SK-N-SH treated with all-trans-retinoic acid at 6 μM for 48 hours (cell line): ENCODE results near the gene SERPINE1.

ENCODE experiments used
- ATAC-seq: fragments of 200-7000 bp; cut with Tn5 transposase; 3 replicates; pipeline ENCODE4 v1.9.1; 2020; ENCODE audit warnings: mild to moderate bottlenecking, moderate library complexity
- ARNTL ChIP-seq: fragments of 450-650 bp; formaldehyde crosslinking; IDR thresholded peaks from 2 replicates; pipeline ENCODE4 v1.5.0; 2020; ENCODE audit warnings: low read depth, mild to moderate bottlenecking, moderate library complexity, borderline replicate concordance
- BACH2 ChIP-seq: fragments of 250-450 bp; sonication (Bioruptor Pico); IDR thresholded peaks from 2 replicates; pipeline ENCODE4 v1.9.0; 2021; ENCODE audit warnings: mild to moderate bottlenecking, borderline replicate concordance
- CREB5 ChIP-seq: fragments of 250-450 bp; sonication (Bioruptor Pico); IDR thresholded peaks from 2 replicates; pipeline ENCODE4 v1.5.1; 2020; ENCODE audit warnings: low read depth, mild to moderate bottlenecking, moderate library complexity
- CSDC2 ChIP-seq: fragments of 250-450 bp; sonication (Bioruptor Pico); IDR thresholded peaks from 2 replicates; pipeline ENCODE4 v1.5.0; 2020; ENCODE audit warnings: mild to moderate bottlenecking, moderate library complexity
- CSRNP3 ChIP-seq: fragments of 250-450 bp; sonication (Bioruptor Pico); IDR thresholded peaks from 2 replicates; pipeline ENCODE4 v1.5.1; 2021; ENCODE audit warnings: mild to moderate bottlenecking, moderate library complexity
- ESRRG ChIP-seq: fragments of 250-450 bp; sonication (Bioruptor Pico); IDR thresholded peaks from 2 replicates; pipeline ENCODE4 v1.6.1; 2021; ENCODE audit warnings: mild to moderate bottlenecking
- GLIS3 ChIP-seq: fragments of 250-450 bp; sonication (Bioruptor Pico); IDR thresholded peaks from 2 replicates; pipeline ENCODE4 v1.5.0; 2020; ENCODE audit warnings: mild to moderate bottlenecking, moderate library complexity
- ISL1 ChIP-seq: fragments of 250-450 bp; sonication (Bioruptor Pico); IDR thresholded peaks from 2 replicates; pipeline ENCODE4 v2.1.2; 2022; ENCODE audit warnings: mild to moderate bottlenecking, moderate library complexity
- PATZ1 ChIP-seq: fragments of 250-450 bp; sonication (Bioruptor Pico); IDR thresholded peaks from 2 replicates; pipeline ENCODE4 v1.8.0; 2020; ENCODE audit warnings: mild to moderate bottlenecking, moderate library complexity, borderline replicate concordance
- POU6F1 ChIP-seq: fragments of 250-450 bp; sonication (Bioruptor Pico); IDR thresholded peaks from 2 replicates; pipeline ENCODE4 v1.8.0; 2021; ENCODE audit warnings: low read depth, mild to moderate bottlenecking, moderate library complexity, borderline replicate concordance
- PPARA ChIP-seq: fragments of 250-450 bp; sonication (Bioruptor Pico); IDR thresholded peaks from 2 replicates; pipeline ENCODE4 v1.5.0; 2020; ENCODE audit warnings: mild to moderate bottlenecking, borderline replicate concordance
- SNAI2 ChIP-seq: fragments of 250-450 bp; sonication (Bioruptor Pico); IDR thresholded peaks from 2 replicates; pipeline ENCODE4 v1.5.0; 2020; ENCODE audit warnings: mild to moderate bottlenecking, moderate library complexity
- TCF4 ChIP-seq: fragments of 250-450 bp; sonication (Bioruptor Pico); IDR thresholded peaks from 2 replicates; pipeline ENCODE4 v1.8.0; 2021; ENCODE audit warnings: mild to moderate bottlenecking, moderate library complexity, borderline replicate concordance
- TOX ChIP-seq: fragments of 250-450 bp; sonication (Bioruptor Pico); IDR thresholded peaks from 2 replicates; pipeline ENCODE4 v1.8.0; 2021; ENCODE audit warnings: mild to moderate bottlenecking, moderate library complexity, borderline replicate concordance
- TSHZ2 ChIP-seq: fragments of 250-450 bp; sonication (Bioruptor Pico); IDR thresholded peaks from 2 replicates; pipeline ENCODE4 v1.5.0; 2020; ENCODE audit warnings: mild to moderate bottlenecking, moderate library complexity
- ZC3H10 ChIP-seq: fragments of 250-450 bp; sonication (Bioruptor Pico); IDR thresholded peaks from 2 replicates; pipeline ENCODE4 v1.5.1; 2021; ENCODE audit warnings: mild to moderate bottlenecking, moderate library complexity
- ZFP3 ChIP-seq: fragments of 250-450 bp; sonication (Bioruptor Pico); IDR thresholded peaks from 2 replicates; pipeline ENCODE4 v1.5.0; 2020; ENCODE audit warnings: mild to moderate bottlenecking, moderate library complexity
- ZFP30 ChIP-seq: fragments of 450-650 bp; formaldehyde crosslinking; IDR thresholded peaks from 2 replicates; pipeline ENCODE4 v1.5.0; 2022; ENCODE audit warnings: mild to moderate bottlenecking, moderate library complexity
- ZNF70 ChIP-seq: fragments of 450-650 bp; formaldehyde crosslinking; IDR thresholded peaks from 2 replicates; pipeline ENCODE4 v1.5.0; 2020; ENCODE audit warnings: mild to moderate bottlenecking, moderate library complexity
- ZNF8 ChIP-seq: fragments of 450-650 bp; formaldehyde crosslinking; IDR thresholded peaks from 2 replicates; pipeline ENCODE4 v1.5.0; 2020; ENCODE audit warnings: mild to moderate bottlenecking, moderate library complexity

SERPINE1 gene

GRCh38 chr7:101165958-101166647 is 39.2 kb downstream of the SERPINE1 start:
- ATAC-seq, result peak; percentile 1; the same call in 2 of the 3 replicates
- no peak for TF ChIP-seq CSRNP3 (CRISPR knock-in tag)
- TF ChIP-seq ESRRG, result no peak
- TF ChIP-seq TSHZ2 (CRISPR knock-in tag), result 0 out of 2 replicates have a peak, but pooled peaks have one; percentile 39
- no peak; the same call in 1 of the 2 replicates for TF ChIP-seq GLIS3 (CRISPR knock-in tag)

- TF ChIP-seq PATZ1 (CRISPR knock-in tag) (no peak), ZC3H10 (CRISPR knock-in tag) (no peak), TOX (CRISPR knock-in tag) (no peak), ZNF8 (no peak), BACH2 (no peak), ZFP30 (no peak), SNAI2 (CRISPR knock-in tag) (no peak), CSDC2 (CRISPR knock-in tag) (no peak), ISL1 (CRISPR knock-in tag) (no peak), CREB5 (CRISPR knock-in tag) (no peak), GLIS3 (CRISPR knock-in tag) (no peak), PPARA (CRISPR knock-in tag) (no peak), POU6F1 (CRISPR knock-in tag) (no peak), ARNTL (CRISPR knock-in tag) (no peak), ESRRG (no peak), ZFP3 (CRISPR knock-in tag) (no peak)
These were observed 39.7 kb downstream of the SERPINE1 start for GRCh38 chr7:101166648-101166908.

GRCh38 chr7:101166909-101167644 is 40.2 kb downstream of the SERPINE1 start:
- TF ChIP-seq ZNF70 (CRISPR knock-in tag) (0 out of 2 replicates have a peak, but pooled peaks have one; percentile 2), ZFP3 (CRISPR knock-in tag) (0 out of 2 replicates have a peak, but pooled peaks have one; percentile 24), PATZ1 (CRISPR knock-in tag) (peak; percentile 28; the same call in 1 of the 2 replicates), TCF4 (CRISPR knock-in tag) (peak; percentile 45; the same call in 1 of the 2 replicates), ZNF8 (no peak), CSRNP3 (CRISPR knock-in tag) (0 out of 2 replicates have a peak, but pooled peaks have one; percentile 63)
- ATAC-seq, result no peak

More at GRCh38 chr7:101166648-101166908, 39.7 kb downstream of the SERPINE1 start:
- ATAC-seq, result no peak
